ENCODE results near the gene APOA5. TPM values are rescaled to one million over a fixed set of nuclear protein-coding genes. Genes with fewer than 3 reads are reported as not detected.
"Not testable (repeated sequence)": the region's sequence is repeated elsewhere in the genome, so short reads cannot be mapped to it uniquely, and the experiment has no call there.

APOA5 gene
- polyA plus RNA-seq, 1 donor, result not detected

DNA sequence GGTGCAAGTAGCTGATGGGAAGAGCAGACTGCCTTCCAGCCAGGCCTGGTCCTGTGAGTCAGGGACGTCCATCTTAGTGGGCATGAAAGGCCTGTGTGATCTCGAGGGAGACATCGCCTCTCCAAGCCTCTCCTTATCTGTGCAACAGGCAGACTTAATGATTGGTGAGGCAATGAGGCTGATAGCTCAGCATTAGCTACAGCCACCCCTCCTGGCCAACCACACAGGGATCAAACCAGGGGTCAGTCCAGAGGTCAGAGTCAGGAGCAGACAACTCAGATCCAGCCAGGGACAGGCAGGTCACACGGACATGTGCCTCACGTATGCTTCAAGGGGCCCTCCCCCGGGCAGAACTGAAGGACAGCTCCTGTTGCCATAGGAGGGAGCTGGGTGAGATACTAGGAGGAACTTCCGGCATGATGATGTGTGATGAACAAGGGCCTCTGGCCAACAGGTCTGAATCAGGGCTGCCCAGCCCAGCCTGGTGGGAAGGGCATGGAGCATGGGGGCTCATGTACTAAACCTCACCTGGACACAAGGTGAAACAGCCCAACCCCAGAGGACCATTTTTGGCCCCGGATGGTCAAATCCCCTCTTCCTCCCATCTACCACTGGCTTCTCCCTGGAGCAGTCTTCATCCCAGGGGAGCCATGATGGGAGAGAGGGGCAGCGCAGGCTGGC is 35.2 kb upstream of the APOA5 start:
- DNase-seq, result no peak

DNA sequence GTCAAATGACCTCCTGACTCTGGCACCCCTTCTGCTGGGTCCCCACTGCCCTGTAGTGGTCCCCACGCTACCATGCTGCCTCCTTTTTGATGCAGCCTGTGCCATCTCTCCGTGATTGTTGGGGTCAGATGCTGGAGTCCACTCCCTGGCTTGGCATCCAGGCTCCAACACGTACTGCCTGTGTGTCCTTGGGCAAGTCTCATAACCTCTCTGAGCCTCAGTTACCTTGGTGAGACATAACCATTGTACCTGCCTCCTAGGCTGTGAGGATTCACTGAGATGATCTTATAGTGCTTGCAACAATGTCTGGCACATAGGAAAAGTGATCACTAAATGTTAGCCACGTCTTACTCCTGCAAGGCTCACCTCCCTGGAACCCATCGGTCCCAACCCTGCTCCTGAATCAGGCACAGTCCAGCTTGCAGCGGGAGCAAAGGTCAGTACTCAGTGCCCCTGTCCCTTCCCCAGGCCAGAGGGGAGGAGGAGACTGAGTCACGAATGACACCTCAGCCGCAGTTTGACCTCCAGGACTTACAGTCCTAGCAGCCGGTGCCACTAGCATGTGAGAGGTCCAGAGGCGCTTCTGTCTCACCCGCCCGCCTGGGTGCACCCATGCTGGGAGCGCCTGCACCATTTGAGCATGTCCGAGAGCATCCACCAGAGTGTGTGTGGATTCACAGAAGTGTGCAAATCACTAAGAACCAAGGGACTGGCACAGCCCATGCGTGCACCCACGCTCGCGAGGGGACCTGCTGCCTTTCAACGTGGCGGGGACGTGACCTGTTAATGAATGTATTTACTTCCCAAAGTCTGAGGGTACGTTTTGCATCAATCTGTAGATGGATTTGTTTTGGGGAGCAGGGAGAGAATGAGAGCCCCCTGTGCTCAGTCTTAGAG is 34.4 kb upstream of the APOA5 start:
- no peak for DNase-seq

- DNase-seq, result no peak
Measured at GRCh38 chr11:116825434-116825833, 33.8 kb upstream of the APOA5 start.

GRCh38 chr11:116823031-116823843 is 31.6 kb upstream of the APOA5 start, which contains the start of gene APOA4:
Gene APOA4 (minus strand): TSS chr11:116823304. CDS start chr11:116823191, 113 bp downstream.
- DNase-seq, result no peak

DNA sequence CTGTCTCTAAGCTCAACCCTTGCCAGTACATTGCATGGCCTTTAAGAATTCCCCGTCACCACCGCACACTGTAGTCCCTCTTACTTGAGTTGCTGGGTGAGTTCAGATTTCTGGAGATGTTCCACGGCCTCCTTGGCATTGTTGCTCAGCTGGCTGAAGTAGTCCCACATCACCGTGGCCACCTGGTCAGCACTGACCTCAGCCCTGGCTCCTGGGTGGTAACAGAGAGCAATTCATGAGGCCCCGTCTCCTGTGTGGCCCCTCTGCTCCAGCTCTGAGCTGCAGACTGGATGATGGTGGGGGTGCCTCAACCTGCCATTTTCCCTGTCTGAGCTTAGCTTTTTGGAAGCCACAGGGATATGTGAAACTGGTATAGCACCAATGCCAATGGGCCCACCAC is 30.9 kb upstream of the APOA5 start:
- no peak for DNase-seq

DNA sequence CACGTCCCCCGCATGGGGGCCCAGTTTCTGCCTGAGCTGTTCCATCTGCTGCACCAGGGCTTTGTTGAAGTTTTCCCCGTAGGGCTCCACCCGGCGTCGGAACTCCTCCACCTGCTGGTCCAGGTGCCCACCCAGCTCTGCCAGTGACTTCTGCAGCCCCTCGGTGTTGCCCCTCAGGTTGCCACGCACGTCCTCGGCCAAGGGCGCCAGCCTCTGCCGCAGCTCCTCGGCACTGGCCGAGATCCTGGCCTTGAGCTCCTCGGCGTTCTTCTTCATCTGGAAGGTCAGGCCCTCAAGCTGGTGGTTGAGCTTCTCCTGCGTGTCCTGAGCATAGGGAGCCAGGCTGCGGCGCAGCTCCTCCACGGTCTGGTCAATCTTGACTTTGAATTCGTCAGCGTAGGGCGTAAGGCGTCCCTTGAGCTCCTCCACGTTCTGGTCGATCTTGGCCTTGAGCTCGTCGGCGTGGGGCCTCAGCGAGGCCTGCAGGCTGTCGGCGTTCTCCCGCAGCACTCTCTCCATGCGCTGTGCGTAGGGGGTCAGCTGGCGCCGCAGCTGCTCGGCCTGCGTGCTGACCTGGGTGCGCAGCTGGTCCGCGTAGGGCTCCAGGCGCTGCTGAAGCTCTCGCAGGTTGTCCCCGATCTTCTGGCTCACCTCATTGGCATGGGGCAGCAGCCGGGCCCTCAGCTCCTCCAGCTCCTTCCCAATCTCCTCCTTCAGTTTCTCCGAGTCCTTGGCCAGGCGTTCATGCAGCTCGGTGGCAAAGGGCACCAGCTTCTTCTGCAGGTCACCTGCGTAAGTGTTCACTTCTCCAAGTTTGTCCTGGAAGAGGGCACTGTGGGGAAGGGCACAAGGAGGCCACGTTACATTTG is 29.6 kb upstream of the APOA5 start:
- no peak for DNase-seq

DNA sequence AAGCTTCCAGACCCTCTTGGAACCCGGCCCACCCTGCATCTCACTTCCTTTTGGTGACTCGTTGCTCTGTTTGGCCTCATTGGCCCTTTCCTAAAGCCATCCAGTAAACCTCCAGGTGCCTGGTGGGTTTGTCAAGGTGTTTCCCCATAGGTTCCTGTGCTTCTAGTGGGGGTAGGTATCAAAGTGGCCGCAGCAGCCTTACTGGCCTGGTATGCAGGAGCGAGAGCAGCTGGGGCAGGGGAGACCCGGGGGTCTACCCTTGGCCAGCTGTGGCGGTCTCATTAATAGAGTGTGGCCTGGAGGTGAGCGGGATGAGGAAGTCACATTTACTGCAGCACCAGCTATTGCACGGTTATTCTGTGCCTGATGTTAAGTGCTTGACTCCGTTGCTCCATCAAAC is 27.4 kb upstream of the APOA5 start:
- no peak for DNase-seq

DNA sequence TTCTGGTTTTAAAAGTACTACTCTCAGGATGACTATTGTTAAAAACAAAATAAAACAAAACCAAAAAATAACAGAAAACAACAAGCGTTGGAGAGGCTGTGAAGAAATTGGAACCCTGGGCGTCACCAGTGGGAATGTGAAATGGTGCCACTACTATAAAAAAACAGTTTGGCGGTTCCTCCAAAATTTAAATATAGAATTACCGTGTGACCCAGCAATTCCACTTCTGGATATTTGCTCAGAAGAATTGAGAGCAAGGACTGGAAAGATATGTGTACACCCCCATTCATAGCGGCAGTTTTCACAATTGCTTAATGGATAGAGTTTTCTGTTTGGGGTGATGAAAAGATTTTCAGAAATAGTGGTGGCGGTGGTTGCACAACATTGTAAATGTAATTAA is 22.8 kb upstream of the APOA5 start:
- DNase-seq, result no peak

- DNase-seq, result no peak
Measured at GRCh38 chr11:116813781-116814471, 22.2 kb upstream of the APOA5 start.

DNA sequence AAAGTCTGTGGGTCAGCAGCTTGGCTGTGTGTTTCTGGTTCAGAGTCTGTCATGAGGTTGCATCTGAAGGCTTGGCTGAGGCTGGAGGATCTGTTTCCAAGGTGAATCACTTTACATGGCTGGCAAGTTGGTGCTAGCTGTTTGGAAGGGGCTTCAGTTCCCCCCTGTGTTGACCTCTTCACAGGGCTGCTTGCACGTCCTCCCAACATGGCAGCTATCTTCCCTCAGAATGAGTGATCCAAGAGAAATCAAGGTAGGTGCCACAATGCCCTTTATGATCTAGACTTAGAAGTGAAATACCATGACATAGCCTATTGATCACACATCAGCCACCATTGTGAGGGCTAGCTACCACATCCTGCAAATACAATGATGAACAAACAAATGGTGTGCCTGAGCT is 21.5 kb upstream of the APOA5 start:
- DNase-seq, result no peak

GRCh38 chr11:116812109-116812508 is 20.4 kb upstream of the APOA5 start:
- no peak for DNase-seq

GRCh38 chr11:116811194-116811593 is 19.5 kb upstream of the APOA5 start:
- no peak for DNase-seq

DNA sequence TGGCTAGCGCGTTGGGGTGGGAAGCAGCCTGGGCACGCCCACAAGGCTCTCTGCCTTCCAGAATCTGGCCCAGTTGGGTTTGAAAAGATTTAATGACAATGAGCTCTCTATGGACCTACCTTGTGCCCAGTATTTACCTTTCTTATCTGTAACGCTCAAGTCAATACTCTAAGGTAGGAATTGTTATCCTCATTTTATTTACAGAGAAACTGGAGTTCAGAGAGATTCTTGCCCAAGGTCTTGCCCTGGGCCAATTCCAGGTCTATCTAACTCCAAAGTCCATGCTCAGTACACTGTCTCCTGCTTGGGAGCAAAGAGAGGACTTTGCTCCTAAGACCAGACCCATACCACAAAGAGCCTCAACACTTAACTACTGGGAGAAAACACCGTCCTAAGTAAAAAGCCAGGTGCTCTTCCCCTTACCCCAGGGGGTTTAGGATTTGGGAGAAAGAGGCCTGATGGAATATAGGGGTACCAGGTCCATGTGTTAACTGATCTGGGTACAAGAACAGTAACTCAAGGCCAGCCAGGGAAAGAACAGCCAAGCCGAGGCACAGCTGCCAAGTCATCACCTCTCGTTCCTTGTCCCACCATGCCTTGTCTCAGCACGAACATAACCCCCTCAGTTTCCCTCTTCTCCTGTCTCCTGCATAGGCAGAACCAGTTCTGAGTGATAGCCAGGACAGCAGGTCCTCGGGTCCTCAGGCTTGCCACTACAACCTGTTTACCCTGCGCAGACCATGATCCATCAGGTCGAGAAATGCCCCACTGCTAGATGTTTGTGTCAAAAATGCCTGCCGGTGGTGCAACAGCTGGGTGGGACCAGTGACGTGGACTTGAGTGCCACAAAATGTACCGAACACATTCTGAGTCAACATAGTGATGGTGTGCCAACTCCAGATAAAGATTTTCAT is 16.8 kb upstream of the APOA5 start:
- no peak for DNase-seq

- DNase-seq, result no peak
Measured at GRCh38 chr11:116807601-116808261, 16.1 kb upstream of the APOA5 start.

- no peak for DNase-seq
Measured at GRCh38 chr11:116804001-116804400, 12.3 kb upstream of the APOA5 start.

- not testable (repeated sequence) for DNase-seq
Measured at GRCh38 chr11:116801662-116802061, 10.0 kb upstream of the APOA5 start.

DNA sequence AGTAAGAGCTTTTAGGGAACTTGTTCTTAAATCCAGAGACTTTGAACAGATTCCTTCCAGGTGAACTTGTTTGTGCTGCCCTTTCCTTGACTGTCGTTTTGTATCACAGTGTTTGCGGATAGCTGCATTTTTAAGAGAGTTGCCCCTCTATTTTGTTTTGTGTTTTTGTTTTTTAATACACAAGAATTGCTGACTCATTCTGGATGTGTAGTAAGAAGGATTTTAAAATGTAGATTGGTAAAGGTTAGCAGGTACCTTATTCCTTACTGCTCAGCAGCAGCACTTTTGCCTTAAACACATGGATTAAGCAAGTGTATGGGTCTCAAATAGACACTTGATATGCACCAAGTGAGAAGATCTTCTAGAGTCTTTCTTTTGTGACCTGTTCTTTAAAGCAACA is 8.9 kb upstream of the APOA5 start:
- DNase-seq, result no peak

DNA sequence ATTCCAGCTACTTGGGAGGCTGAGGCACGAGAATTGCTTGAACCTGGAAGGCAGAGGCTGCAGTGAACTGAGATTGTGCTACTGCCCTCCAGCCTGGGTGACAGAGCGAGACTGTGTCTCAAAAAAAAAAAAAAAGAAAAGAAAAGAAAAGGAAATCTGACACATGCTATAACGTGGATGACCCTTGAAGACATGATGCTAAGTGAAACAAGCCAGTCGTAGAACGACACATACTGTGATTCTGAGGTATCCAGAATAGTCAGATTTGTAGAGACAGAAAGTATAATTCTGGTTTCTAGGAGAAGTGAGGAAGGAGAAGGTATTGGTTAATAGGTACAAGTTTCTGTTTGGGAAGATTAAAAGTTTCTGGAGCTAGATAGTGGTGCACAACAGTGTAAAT is 6.7 kb upstream of the APOA5 start:
- DNase-seq, result no peak

- no peak for DNase-seq
Measured at GRCh38 chr11:116797816-116798215, 6.1 kb upstream of the APOA5 start.

DNA sequence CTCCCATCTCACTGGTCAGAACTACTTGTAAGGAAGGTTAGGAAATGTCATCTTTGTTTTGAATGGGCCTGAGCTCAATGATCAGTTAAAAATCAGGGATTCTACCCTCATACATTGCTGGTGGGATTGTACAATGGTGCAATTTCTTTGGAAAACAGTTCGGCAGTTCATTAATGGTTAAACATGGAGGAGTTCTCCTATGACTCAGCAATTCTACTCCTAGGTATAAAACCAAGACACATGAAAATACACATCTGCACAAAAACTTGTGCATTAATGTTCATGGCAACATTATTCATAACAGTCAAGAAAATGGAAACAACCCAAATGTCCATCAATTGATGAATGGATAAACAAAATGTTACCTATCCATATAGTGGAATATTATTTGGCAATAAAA is 4.9 kb upstream of the APOA5 start:
- DNase-seq, result no peak
